SK-N-SH (cell line): ENCODE measurements around the gene EGFLAM. TPM values are rescaled to one million over a fixed set of nuclear protein-coding genes. Genes with fewer than 3 reads are reported as not detected.

ENCODE experiments used
- CTCF ChIA-PET: fragments of 300-600, 350-600 bp; formaldehyde crosslinking; extraction: SDS; loops from one replicate; lab custom pipeline; 2021; lab: Yijun Ruan, JAX
- POLR2A ChIA-PET: fragments of 350-600 bp; sonication (Branson Sonifier 250); formaldehyde crosslinking; extraction: SDS; loops from one replicate; lab custom pipeline; 2020; ENCODE audit warnings: antibody characterized with exemption, inconsistent platforms; lab: Yijun Ruan, JAX
- DNase-seq: peaks from one replicate; pipeline ENCODE4 v3.0.0; 2012
- H2AFZ ChIP-seq: fragments of 200-600 bp; sonication (generic); 2 replicates; pipeline ENCODE4 v1.8.1; 2016; ENCODE audit warnings: antibody characterized with exemption, mild to moderate bottlenecking, low read depth
- H3F3A ChIP-seq: fragments of 200-600 bp; sonication (generic); replicated peaks from 2 replicates; pipeline ENCODE3; 2016; ENCODE audit warnings: antibody characterized with exemption, mild to moderate bottlenecking; ENCODE audit not compliant: insufficient read depth
- H3K27ac ChIP-seq, 2 experiments: fragments of 200-500 bp in 1 of 2; fragments of 200-600 bp in 1 of 2; sonication (Bioruptor generic) in 1 of 2; sonication (generic), shearing (Covaris generic) in 1 of 2; 2 replicates each; pipeline versions ENCODE4 v1.5.1 to v1.6.1; 2014 to 2016; ENCODE audit warnings: low read depth in 2 of 2, inconsistent platforms in 1 of 2, low read length in 1 of 2, mild to moderate bottlenecking in 1 of 2, mixed read lengths in 1 of 2
- H3K27me3 ChIP-seq: fragments of 200-600 bp; sonication (generic), shearing (Covaris generic); 2 replicates; pipeline ENCODE4 v1.6.1; 2016; ENCODE audit warnings: mixed run types; ENCODE audit not compliant: insufficient read depth
- H3K36me3 ChIP-seq, 2 experiments: fragments of 200-500 bp in 1 of 2; fragments of 200-600 bp in 1 of 2; sonication (Bioruptor generic) in 1 of 2; sonication (generic) in 1 of 2; replicated peaks in 1 of 2; 2 replicates each; pipeline versions ENCODE3 to v1.5.1; 2014 to 2016; ENCODE audit warnings: low read length in 1 of 2, mild to moderate bottlenecking in 1 of 2; ENCODE audit not compliant: insufficient read depth in 2 of 2, control insufficient read depth in 1 of 2
- H3K4me1 ChIP-seq, 2 experiments: fragments of 200-500 bp in 1 of 2; fragments of 200-600 bp in 1 of 2; sonication (Bioruptor generic) in 1 of 2; sonication (generic), shearing (Covaris generic) in 1 of 2; 2 replicates each; pipeline versions ENCODE4 v1.5.1 to v1.6.1; 2014 to 2016; ENCODE audit warnings: low read depth in 1 of 2, low read length in 1 of 2, mixed run types in 1 of 2; ENCODE audit not compliant: insufficient read depth in 2 of 2, control insufficient read depth in 1 of 2
- H3K4me2 ChIP-seq: fragments of 200-600 bp; sonication (generic), shearing (Covaris generic); 2 replicates; pipeline ENCODE4 v1.6.1; 2017; ENCODE audit warnings: mixed run types
- H3K4me3 ChIP-seq, 2 experiments: fragments of 200-500 bp in 1 of 2; fragments of 200-600 bp in 1 of 2; sonication (Bioruptor generic) in 1 of 2; sonication (generic), shearing (Covaris generic) in 1 of 2; 2 replicates each; pipeline versions ENCODE4 v1.5.1 to v1.8.1; 2014 to 2016; ENCODE audit warnings: low read depth in 2 of 2, inconsistent platforms in 1 of 2, low read length in 1 of 2, mild to moderate bottlenecking in 1 of 2, mixed read lengths in 1 of 2, moderate library complexity in 1 of 2
- H3K79me2 ChIP-seq: fragments of 200-600 bp; sonication (generic); 2 replicates; pipeline ENCODE4 v1.8.1; 2017; ENCODE audit warnings: mild to moderate bottlenecking; ENCODE audit not compliant: insufficient read depth
- H3K9ac ChIP-seq: fragments of 200-600 bp; sonication (generic); 2 replicates; pipeline ENCODE4 v1.6.1; 2017; ENCODE audit warnings: mixed run types
- H3K9me2 ChIP-seq: fragments of 200-600 bp; sonication (generic); 2 replicates; pipeline ENCODE4 v1.6.1; 2017; ENCODE audit warnings: mixed run types
- H3K9me3 ChIP-seq: fragments of 200-600 bp; sonication (generic); 2 replicates; pipeline ENCODE4 v1.6.1; 2017; ENCODE audit warnings: mixed run types, mild to moderate bottlenecking, moderate library complexity
- H4K20me1 ChIP-seq: fragments of 200-600 bp; sonication (generic); 2 replicates; pipeline ENCODE4 v1.6.1; 2017; ENCODE audit warnings: mild to moderate bottlenecking, mixed run types; ENCODE audit not compliant: insufficient read depth
- CHD2 ChIP-seq: fragments of 150-350 bp; IDR thresholded peaks from 2 replicates; pipeline ENCODE4 v1.6.1; 2018; ENCODE audit warnings: low read length; ENCODE audit not compliant: partially characterized antibody
- ELF1 ChIP-seq: IDR thresholded peaks from 2 replicates; pipeline ENCODE4 v1.4.0; 2012
- EZH2phosphoT487 ChIP-seq: fragments of 200-600 bp; sonication (generic); IDR thresholded peaks from 2 replicates; pipeline ENCODE4 v1.6.1; 2017; ENCODE audit warnings: low read depth, mixed run types, mild to moderate bottlenecking, antibody characterized with exemption, moderate library complexity, borderline replicate concordance
- FOSL2 ChIP-seq: IDR thresholded peaks from 2 replicates; pipeline ENCODE4 v1.4.0; 2012; ENCODE audit warnings: low read depth, mild to moderate bottlenecking, moderate library complexity, borderline replicate concordance
- FOXJ3 ChIP-seq: sonication (generic); formaldehyde crosslinking; IDR thresholded peaks from 2 replicates; pipeline ENCODE4 v1.5.1; 2020; ENCODE audit warnings: mild to moderate bottlenecking, missing genetic modification reagents
- GABPA ChIP-seq: IDR thresholded peaks from 2 replicates; pipeline ENCODE4 v1.4.0; 2012; ENCODE audit warnings: low read depth, mild to moderate bottlenecking
- JUND ChIP-seq: IDR thresholded peaks from 2 replicates; pipeline ENCODE4 v1.4.0; 2012
- MEF2A ChIP-seq: IDR thresholded peaks from 2 replicates; pipeline ENCODE4 v1.4.0; 2012; ENCODE audit warnings: low read depth, borderline replicate concordance
- POLR2AphosphoS5 ChIP-seq: IDR thresholded peaks from 2 replicates; pipeline ENCODE4 v1.6.1; 2012; ENCODE audit warnings: low read depth, low read length
- RAD21 ChIP-seq: IDR thresholded peaks from 2 replicates; pipeline ENCODE4 v1.6.1; 2012; ENCODE audit warnings: mild to moderate bottlenecking, low read length
- RCOR1 ChIP-seq: fragments of 150-350 bp; IDR thresholded peaks from 2 replicates; pipeline ENCODE4 v1.6.1; 2017; ENCODE audit warnings: antibody characterized with exemption, low read length
- RFX5 ChIP-seq: IDR thresholded peaks from 2 replicates; pipeline ENCODE4 v1.6.1; 2012; ENCODE audit warnings: mild to moderate bottlenecking, improper control_type of control experiment, low read length
- RXRA ChIP-seq: IDR thresholded peaks from 2 replicates; pipeline ENCODE4 v1.4.0; 2012; ENCODE audit warnings: low read depth, mild to moderate bottlenecking, borderline replicate concordance
- SMC3 ChIP-seq: IDR thresholded peaks from 2 replicates; pipeline ENCODE4 v1.6.1; 2012; ENCODE audit warnings: low read depth, low read length, improper control_type of control experiment
- TAF1 ChIP-seq: IDR thresholded peaks from 2 replicates; pipeline ENCODE4 v1.6.1; 2012; ENCODE audit warnings: low read depth, mild to moderate bottlenecking, low read length, moderate library complexity, borderline replicate concordance
- TCF12 ChIP-seq: IDR thresholded peaks from 2 replicates; pipeline ENCODE4 v1.4.0; 2012
- WGBS: methylation state at CpG from one replicate; pipeline ENCODE4 v1.1.6; 2017; ENCODE audit warnings: low lambda C conversion rate; 5-methylcytosine and 5-hydroxymethylcytosine counted together
- polyA plus RNA-seq, 3 experiments: library from polyadenylated mRNA; depleted of rRNA; stranded (reverse); fragments of >200 nt; gene quantifications; 2 replicates each; pipeline ENCODE4 v1.2.3, GENCODE V29; 2012
- TF ChIP-seq, protein P1 (sequence below): fragments of 150-350 bp; IDR thresholded peaks from 2 replicates; pipeline ENCODE4 v1.6.1; 2016; ENCODE audit warnings: mild to moderate bottlenecking, low read depth, low read length
- TF ChIP-seq, protein P2 (sequence below): IDR thresholded peaks from 2 replicates; pipeline ENCODE4 v1.4.0; 2012; ENCODE audit warnings: low read depth, borderline replicate concordance
- TF ChIP-seq, protein P3 (sequence below): fragments of 150-350 bp; IDR thresholded peaks from 2 replicates; pipeline ENCODE4 v1.6.1; 2017; ENCODE audit warnings: antibody characterized with exemption, low read length, low read depth, borderline replicate concordance
- TF ChIP-seq, protein P4 (sequence below): IDR thresholded peaks from 2 replicates; pipeline ENCODE4 v1.4.0; 2012; ENCODE audit warnings: low read depth, borderline replicate concordance
- TF ChIP-seq, protein P5 (sequence below): fragments of 200-600 bp; sonication (generic); IDR thresholded peaks from 2 replicates; pipeline ENCODE4 v1.6.1; 2017; ENCODE audit warnings: antibody characterized with exemption, mild to moderate bottlenecking, moderate library complexity

Gene EGFLAM
- polyA plus RNA-seq, 1 of the 3 experiments (the other 2 are of a cell fraction) = 0.05 TPM

DNA sequence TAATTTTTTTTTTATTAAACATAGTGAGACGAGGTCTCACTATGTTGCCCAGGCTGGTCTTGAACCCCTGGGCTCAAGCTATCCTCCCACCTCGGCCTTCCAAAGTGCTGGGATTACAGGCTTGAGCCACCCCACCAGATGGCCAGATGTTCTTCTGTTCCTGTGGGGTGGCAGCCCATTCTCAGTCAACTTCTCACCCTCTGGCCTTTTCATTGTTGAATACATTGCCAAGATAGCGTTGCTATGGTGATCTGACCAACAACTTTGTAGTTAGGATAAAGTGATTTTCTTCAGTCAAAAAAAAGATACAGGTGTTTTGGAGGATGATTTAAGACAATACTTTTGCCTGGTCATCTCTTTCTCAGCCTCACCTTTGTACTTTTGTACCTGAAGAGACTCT is 109.1 kb downstream of the EGFLAM start:
- Histone ChIP-seq H3K9me3 (no peaks in the 10 kb centered on the region), H3K79me2 (no peaks in the 10 kb centered on the region), H2AFZ (no peak overlapping the region), H3F3A (no peaks in the 10 kb centered on the region), H3K4me3 (no peak overlapping the region), H3K4me2 (no peak overlapping the region), H4K20me1 (no peaks in the 10 kb centered on the region), H3K9ac (no peak overlapping the region), H3K36me3 (no peaks in the 10 kb centered on the region), H3K27ac (no peak overlapping the region), H3K27me3 (no peaks in the 10 kb centered on the region; the same call in 1 of the 2 replicates), H3K9me2 (no peaks in the 10 kb centered on the region), H3K4me1 (peaks cover 0 to 2% of the 10 kb centered on the region in 2 experiments; a peak in 1 of 4 replicates)
- no peak for DNase-seq
- ChIA-PET POLR2A (no interaction called here), CTCF (interaction anchor here (1.3 to 2.1 kb wide), 2 partner anchors 15 to 74 kb away, joined by 3 to 6 read pairs; no protein-coding TSS in a partner anchor)
- TF ChIP-seq, protein P1, sequence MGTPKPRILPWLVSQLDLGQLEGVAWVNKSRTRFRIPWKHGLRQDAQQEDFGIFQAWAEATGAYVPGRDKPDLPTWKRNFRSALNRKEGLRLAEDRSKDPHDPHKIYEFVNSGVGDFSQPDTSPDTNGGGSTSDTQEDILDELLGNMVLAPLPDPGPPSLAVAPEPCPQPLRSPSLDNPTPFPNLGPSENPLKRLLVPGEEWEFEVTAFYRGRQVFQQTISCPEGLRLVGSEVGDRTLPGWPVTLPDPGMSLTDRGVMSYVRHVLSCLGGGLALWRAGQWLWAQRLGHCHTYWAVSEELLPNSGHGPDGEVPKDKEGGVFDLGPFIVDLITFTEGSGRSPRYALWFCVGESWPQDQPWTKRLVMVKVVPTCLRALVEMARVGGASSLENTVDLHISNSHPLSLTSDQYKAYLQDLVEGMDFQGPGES = no peak
- TF ChIP-seq, protein P2, sequence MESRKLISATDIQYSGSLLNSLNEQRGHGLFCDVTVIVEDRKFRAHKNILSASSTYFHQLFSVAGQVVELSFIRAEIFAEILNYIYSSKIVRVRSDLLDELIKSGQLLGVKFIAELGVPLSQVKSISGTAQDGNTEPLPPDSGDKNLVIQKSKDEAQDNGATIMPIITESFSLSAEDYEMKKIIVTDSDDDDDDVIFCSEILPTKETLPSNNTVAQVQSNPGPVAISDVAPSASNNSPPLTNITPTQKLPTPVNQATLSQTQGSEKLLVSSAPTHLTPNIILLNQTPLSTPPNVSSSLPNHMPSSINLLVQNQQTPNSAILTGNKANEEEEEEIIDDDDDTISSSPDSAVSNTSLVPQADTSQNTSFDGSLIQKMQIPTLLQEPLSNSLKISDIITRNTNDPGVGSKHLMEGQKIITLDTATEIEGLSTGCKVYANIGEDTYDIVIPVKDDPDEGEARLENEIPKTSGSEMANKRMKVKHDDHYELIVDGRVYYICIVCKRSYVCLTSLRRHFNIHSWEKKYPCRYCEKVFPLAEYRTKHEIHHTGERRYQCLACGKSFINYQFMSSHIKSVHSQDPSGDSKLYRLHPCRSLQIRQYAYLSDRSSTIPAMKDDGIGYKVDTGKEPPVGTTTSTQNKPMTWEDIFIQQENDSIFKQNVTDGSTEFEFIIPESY = no peak
- TF ChIP-seq RCOR1 = no peak
- no peak for TF ChIP-seq GABPA
- TF ChIP-seq, protein P3, sequence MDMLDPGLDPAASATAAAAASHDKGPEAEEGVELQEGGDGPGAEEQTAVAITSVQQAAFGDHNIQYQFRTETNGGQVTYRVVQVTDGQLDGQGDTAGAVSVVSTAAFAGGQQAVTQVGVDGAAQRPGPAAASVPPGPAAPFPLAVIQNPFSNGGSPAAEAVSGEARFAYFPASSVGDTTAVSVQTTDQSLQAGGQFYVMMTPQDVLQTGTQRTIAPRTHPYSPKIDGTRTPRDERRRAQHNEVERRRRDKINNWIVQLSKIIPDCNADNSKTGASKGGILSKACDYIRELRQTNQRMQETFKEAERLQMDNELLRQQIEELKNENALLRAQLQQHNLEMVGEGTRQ = no peak
- TF ChIP-seq POLR2AphosphoS5 = no peak
- TF ChIP-seq FOSL2 = no peak
- no peak for TF ChIP-seq TCF12
- TF ChIP-seq ELF1 = no peak
- TF ChIP-seq CHD2 = no peak
- WGBS = 25% methylated on average over 3 of the region's 3 CpGs

DNA sequence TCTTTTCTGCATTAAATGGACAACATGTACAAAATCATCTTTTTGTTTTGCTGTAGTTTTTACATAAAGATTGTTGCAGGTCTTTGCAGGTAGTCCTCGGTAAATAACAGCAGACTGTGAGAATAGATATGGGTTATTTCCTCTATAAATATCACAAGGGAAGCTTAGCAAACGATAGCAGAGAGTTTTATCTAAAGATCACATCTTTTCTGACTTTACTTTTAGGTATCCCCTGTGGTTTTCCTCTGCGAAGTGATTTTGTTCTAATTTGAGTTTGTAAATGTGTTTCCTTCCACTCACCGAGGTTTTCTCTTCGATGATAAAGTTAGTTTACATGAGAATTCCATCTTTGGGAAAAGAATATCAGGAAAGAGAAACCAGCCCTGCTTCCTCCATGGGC is 109.6 kb downstream of the EGFLAM start:
- ChIA-PET CTCF (interaction anchor here (1.2 to 2.1 kb wide), 3 partner anchors 15 to 102 kb away, joined by 3 to 6 read pairs (median 5); no protein-coding TSS in a partner anchor), POLR2A (no interaction called here)
- no peaks in the 10 kb centered on the region for H4K20me1 ChIP-seq
- H3K27ac ChIP-seq = no peak overlapping the region
- no peaks in the 10 kb centered on the region for H3K36me3 ChIP-seq
- no peaks in the 10 kb centered on the region for H3F3A ChIP-seq
- H3K9me3 ChIP-seq = no peaks in the 10 kb centered on the region
- H3K4me2 ChIP-seq = no peak overlapping the region
- H3K4me1 ChIP-seq = peaks cover 0 to 2% of the 10 kb centered on the region in 2 experiments; a peak in 1 of 4 replicates
- no peak overlapping the region for H3K9ac ChIP-seq
- H3K79me2 ChIP-seq = no peaks in the 10 kb centered on the region
- H3K4me3 ChIP-seq = no peak overlapping the region
- whole genome bisulfite sequencing = 27% methylated on average over 5 of the region's 5 CpGs
- no peaks in the 10 kb centered on the region for H3K9me2 ChIP-seq
- no peak overlapping the region for H2AFZ ChIP-seq
- no peaks in the 10 kb centered on the region; the same call in 1 of the 2 replicates for H3K27me3 ChIP-seq
- DNase-seq = no peak
- TF ChIP-seq MEF2A (no peak), FOXJ3 (CRISPR knock-in tag) (no peak), CHD2 (no peak), GABPA (no peak), SMC3 (no peak), RFX5 (no peak), RAD21 (no peak), POLR2AphosphoS5 (no peak), EZH2phosphoT487 (no peak), RXRA (no peak), JUND (no peak), TAF1 (no peak)
- TF ChIP-seq, protein P4, sequence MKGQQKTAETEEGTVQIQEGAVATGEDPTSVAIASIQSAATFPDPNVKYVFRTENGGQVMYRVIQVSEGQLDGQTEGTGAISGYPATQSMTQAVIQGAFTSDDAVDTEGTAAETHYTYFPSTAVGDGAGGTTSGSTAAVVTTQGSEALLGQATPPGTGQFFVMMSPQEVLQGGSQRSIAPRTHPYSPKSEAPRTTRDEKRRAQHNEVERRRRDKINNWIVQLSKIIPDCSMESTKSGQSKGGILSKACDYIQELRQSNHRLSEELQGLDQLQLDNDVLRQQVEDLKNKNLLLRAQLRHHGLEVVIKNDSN = no peak
- TF ChIP-seq, protein P5, sequence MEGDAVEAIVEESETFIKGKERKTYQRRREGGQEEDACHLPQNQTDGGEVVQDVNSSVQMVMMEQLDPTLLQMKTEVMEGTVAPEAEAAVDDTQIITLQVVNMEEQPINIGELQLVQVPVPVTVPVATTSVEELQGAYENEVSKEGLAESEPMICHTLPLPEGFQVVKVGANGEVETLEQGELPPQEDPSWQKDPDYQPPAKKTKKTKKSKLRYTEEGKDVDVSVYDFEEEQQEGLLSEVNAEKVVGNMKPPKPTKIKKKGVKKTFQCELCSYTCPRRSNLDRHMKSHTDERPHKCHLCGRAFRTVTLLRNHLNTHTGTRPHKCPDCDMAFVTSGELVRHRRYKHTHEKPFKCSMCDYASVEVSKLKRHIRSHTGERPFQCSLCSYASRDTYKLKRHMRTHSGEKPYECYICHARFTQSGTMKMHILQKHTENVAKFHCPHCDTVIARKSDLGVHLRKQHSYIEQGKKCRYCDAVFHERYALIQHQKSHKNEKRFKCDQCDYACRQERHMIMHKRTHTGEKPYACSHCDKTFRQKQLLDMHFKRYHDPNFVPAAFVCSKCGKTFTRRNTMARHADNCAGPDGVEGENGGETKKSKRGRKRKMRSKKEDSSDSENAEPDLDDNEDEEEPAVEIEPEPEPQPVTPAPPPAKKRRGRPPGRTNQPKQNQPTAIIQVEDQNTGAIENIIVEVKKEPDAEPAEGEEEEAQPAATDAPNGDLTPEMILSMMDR = no peak
